ENCODE measurements around the gene TEKTIP1. TPM values are rescaled to one million over a fixed set of nuclear protein-coding genes. Genes with fewer than 3 reads are reported as not detected.

The TEKTIP1 gene
- total and polyA plus RNA-seq, 2 donors (not counting 1 experiment from before 2014, with no cell fraction given): not detected

- Histone ChIP-seq H3K9ac (ENCODE audit: insufficient read depth, low read length) (peak within 1 kb of the TSS; percentile 30), H2AFZ (ENCODE audit: low read length) (no peak within 1 kb of the TSS), H3K79me2 (ENCODE audit: control insufficient read depth, insufficient read depth, low read length) (no peaks in the 10 kb centered on the region), H3K4me2 (ENCODE audit: extremely low read depth, insufficient read depth, low read length) (peak within 1 kb of the TSS; percentile 35), H3K4me1 (ENCODE audit: control insufficient read depth, extremely low read depth, insufficient read depth, low read length) (peaks cover 3% of the 10 kb centered on the region), H3K36me3 (ENCODE audit: control insufficient read depth, insufficient read depth, low read length) (no peaks in the 10 kb centered on the region), H4K20me1 (ENCODE audit: control insufficient read depth, extremely low read depth, insufficient read depth, low read length) (no peaks in the 10 kb centered on the region), H3K27ac (ENCODE audit: insufficient read depth, low read length) (no peak within 1 kb of the TSS), H3K9me3 (ENCODE audit: control insufficient read depth, insufficient read depth, low read depth, low read length) (no peaks in the 10 kb centered on the region), H3K27me3 (ENCODE audit: control insufficient read depth, insufficient read depth, low read length) (peaks cover 10% of the 10 kb centered on the region), H3K4me3 (replicated peaks in 1 of 4; ENCODE audit: control extremely low read depth in 1 of 4, insufficient read depth in 1 of 4, low read depth in 3 of 4, low read length in 4 of 4) (peak within 1 kb of the TSS in 2 of 4 experiments; percentile 1 to 10)
- DNase-seq (ENCODE audit: low read depth in 2 of 2): no peak
- TF ChIP-seq EZH2 (IDR thresholded peaks at IDR 0.05; ENCODE audit: low read length, missing control alignments) (peak; percentile 58), CTCF (conservative IDR thresholded peaks at IDR 0.05 in 1 of 2, IDR thresholded peaks at IDR 0.05 in 1 of 2; ENCODE audit: low read depth in 1 of 2, low read length in 2 of 2) (no peak)
Measured at GRCh38 chr19:3585301-3586126, 46.5 kb downstream of the TEKTIP1 start, which contains the start of gene GIPC3. TSS of gene GIPC3 (plus strand) at chr19:3585478. CDS start at chr19:3585598, 120 bp downstream.

- H3K27me3 ChIP-seq (ENCODE audit: control insufficient read depth, insufficient read depth, low read length): peaks cover 10% of the 10 kb centered on the region
- H3K9me3 ChIP-seq (ENCODE audit: control insufficient read depth, insufficient read depth, low read depth, low read length): no peaks in the 10 kb centered on the region
- no peak overlapping the region for H3K27ac ChIP-seq (ENCODE audit: insufficient read depth, low read length)
- no peak overlapping the region for H2AFZ ChIP-seq (ENCODE audit: low read length)
- no peak overlapping the region for H3K9ac ChIP-seq (ENCODE audit: insufficient read depth, low read length)
- no peaks in the 10 kb centered on the region for H3K79me2 ChIP-seq (ENCODE audit: control insufficient read depth, insufficient read depth, low read length)
- no peak for DNase-seq (ENCODE audit: low read depth in 2 of 2)
- peak; percentile 29 to 52 for TF ChIP-seq CTCF (conservative IDR thresholded peaks at IDR 0.05 in 1 of 2, IDR thresholded peaks at IDR 0.05 in 1 of 2; ENCODE audit: low read depth in 1 of 2, low read length in 2 of 2)
- TF ChIP-seq EZH2 (IDR thresholded peaks at IDR 0.05; ENCODE audit: low read length, missing control alignments): no peak
- no peak overlapping the region for H3K4me2 ChIP-seq (ENCODE audit: extremely low read depth, insufficient read depth, low read length)
- H3K36me3 ChIP-seq (ENCODE audit: control insufficient read depth, insufficient read depth, low read length): no peaks in the 10 kb centered on the region
- no peak overlapping the region for H3K4me3 ChIP-seq (replicated peaks in 1 of 4; ENCODE audit: control extremely low read depth in 1 of 4, insufficient read depth in 1 of 4, low read depth in 3 of 4, low read length in 4 of 4)
- no peaks in the 10 kb centered on the region for H4K20me1 ChIP-seq (ENCODE audit: control insufficient read depth, extremely low read depth, insufficient read depth, low read length)
- H3K4me1 ChIP-seq (ENCODE audit: control insufficient read depth, extremely low read depth, insufficient read depth, low read length): no peaks in the 10 kb centered on the region
Measured at GRCh38 chr19:3586127-3586626, 47.2 kb downstream of the TEKTIP1 start.

DNA sequence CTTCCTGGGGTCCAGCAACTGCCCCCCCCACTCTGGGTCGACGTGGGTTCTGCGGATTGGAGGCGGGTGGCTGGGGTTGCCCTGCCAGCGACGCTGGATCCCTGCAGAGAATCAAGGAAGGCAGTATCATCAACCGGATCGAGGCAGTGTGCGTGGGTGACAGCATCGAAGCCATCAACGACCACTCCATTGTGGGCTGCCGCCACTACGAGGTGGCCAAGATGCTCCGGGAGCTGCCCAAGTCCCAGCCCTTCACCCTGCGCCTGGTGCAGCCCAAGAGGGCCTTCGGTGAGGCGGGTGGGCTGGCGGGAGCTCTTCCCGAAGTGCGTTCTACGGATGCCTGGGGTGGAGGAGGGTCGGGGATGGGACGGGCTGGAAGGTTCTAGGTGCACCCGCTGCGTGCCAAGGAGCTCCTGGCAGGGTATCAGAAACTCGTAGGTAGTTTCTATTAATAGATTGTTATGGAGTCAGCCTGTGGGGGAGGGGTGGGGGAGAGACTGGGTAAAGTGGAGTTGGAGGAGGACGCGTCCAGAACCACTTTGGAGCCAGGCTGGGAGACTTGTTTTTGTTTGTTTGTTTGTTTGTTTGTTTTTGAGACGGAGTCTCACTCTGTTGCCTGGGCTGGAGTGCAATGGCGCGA lies 47.9 kb downstream of the TEKTIP1 start:
- H3K4me3 ChIP-seq (replicated peaks in 1 of 4; ENCODE audit: control extremely low read depth in 1 of 4, insufficient read depth in 1 of 4, low read depth in 3 of 4, low read length in 4 of 4): no peak overlapping the region
- DNase-seq (ENCODE audit: low read depth in 2 of 2): no peak
- no peaks in the 10 kb centered on the region for H4K20me1 ChIP-seq (ENCODE audit: control insufficient read depth, extremely low read depth, insufficient read depth, low read length)
- TF ChIP-seq EZH2 (IDR thresholded peaks at IDR 0.05; ENCODE audit: low read length, missing control alignments) (no peak), CTCF (conservative IDR thresholded peaks at IDR 0.05 in 1 of 2, IDR thresholded peaks at IDR 0.05 in 1 of 2; ENCODE audit: low read depth in 1 of 2, low read length in 2 of 2) (no peak)
- H2AFZ ChIP-seq (ENCODE audit: low read length): no peak overlapping the region
- no peaks in the 10 kb centered on the region for H3K36me3 ChIP-seq (ENCODE audit: control insufficient read depth, insufficient read depth, low read length)
- H3K9me3 ChIP-seq (ENCODE audit: control insufficient read depth, insufficient read depth, low read depth, low read length): no peaks in the 10 kb centered on the region
- H3K79me2 ChIP-seq (ENCODE audit: control insufficient read depth, insufficient read depth, low read length): no peaks in the 10 kb centered on the region
- no peak overlapping the region for H3K27ac ChIP-seq (ENCODE audit: insufficient read depth, low read length)
- no peaks in the 10 kb centered on the region for H3K4me1 ChIP-seq (ENCODE audit: control insufficient read depth, extremely low read depth, insufficient read depth, low read length)
- H3K4me2 ChIP-seq (ENCODE audit: extremely low read depth, insufficient read depth, low read length): no peak overlapping the region
- no peak overlapping the region for H3K9ac ChIP-seq (ENCODE audit: insufficient read depth, low read length)
- peaks cover 10% of the 10 kb centered on the region for H3K27me3 ChIP-seq (ENCODE audit: control insufficient read depth, insufficient read depth, low read length)
